NCI-H524 (cell line): ENCODE measurements around the gene AGAP3.

Experiments used
- DNase-seq, 2 experiments: peaks; one replicate each; lab custom pipeline; 2025; lab: John Stamatoyannopoulos, UW

AGAP3 gene

DNA sequence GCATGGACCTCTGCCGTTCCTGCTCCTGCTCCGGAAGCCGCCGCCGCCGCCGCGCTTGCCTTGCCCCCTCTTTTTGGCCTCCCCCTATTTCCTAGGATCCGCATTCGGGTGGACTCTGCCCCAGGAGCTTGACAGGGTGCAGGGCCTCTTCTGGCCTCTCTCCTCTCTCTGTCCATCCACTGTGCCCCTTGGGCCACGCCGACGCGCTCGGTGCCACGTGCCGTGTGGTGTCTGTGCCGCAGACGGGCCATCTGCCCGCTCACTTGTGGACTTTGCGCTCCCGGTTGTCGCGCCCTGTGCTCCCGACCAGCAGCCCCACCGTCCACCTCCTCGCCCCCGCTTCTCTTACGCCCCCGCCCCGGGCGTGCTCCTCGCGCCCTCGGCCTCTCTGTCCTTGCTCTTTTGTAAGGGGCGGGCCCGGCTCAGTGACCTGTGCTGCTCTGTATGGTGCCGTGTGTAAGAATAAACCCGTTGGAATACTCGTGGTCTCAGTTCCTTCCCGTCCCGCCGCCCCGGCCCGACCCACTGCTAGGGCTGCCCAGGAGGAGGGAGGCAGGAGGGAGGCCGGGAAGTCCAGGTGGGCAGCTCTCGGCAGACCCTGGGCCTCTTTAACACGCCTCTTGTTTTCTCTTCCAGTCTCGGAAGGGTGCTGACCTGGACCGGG is 37.0 kb downstream of the AGAP3 start:
- DNase-seq, result no peak

DNA sequence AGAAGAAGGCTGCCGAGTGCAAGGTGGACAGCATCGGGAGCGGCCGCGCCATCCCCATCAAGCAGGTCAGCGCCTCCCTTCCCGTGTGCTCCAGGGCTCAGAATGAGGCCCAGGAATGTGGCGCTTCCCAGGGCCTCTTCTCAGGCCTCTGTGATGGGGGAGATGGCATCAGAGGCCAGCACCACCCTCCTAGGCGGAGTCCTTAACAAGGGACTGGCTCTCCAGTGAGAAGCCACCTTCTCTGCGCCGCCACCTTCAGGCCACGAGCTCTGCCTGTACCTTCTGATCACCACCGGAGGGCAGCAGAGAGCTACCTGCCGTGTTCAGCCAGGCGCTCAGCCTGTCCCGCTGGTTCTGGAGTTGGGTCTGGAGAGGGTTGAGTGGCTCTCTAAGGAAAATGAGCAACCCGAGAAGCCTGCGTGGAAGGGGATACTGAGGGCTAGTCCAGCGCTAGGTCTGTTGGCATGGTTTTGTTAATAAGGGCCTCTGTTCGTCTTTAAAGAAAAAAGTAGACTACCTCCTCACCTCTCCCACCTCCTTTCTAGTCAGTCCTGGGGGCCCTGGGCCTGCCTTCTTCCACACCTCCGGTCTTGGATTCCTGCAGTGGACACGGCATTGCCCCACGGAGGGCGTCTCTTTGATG is 37.7 kb downstream of the AGAP3 start:
- peak; percentile 29 to 78 for DNase-seq

DNA sequence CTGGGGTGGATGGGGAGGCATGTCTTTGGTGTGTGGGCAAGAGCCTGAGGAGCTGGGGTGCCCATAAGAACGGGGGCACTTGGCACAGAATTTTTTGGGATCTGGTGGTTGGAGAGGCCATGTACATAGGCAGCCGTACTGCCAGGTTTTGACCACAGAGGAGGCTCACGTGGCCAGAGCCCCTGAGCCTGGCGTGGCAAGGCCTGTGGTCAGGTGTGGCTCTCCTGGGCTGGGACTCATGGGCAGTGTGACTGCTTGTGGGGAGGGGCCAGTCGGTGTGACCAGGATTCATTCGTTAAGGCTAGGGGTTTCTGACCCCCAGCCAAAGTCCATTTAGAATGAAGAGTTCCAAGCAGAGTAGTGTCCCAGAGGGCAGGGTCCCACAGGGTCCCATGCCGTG is 38.2 kb downstream of the AGAP3 start:
- no peak for DNase-seq

DNA sequence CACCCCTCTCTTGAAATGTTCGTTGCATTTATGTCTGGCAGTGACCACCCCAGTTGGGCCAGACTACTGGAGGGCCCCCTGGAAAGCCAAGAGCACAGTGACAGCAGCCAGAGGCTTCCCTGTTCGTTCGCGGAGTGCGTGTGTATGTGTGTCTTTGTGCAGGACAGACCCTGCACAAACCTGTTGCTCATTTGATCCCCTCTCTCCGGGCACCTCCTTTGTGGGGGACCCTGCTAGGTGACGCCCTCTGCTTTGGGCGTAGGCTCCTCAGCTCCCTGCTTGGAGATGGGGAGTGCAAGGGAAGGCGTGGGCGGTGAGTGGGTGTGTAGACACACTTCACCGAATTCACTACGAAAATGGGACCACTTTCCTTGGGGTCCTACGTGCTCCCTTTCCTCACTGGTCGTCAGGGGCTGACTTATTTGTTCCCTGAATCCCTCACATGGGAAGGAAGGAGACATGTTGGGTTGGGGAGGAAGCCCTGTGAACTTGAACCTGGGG is 38.7 kb downstream of the AGAP3 start:
- DNase-seq, result no peak

DNA sequence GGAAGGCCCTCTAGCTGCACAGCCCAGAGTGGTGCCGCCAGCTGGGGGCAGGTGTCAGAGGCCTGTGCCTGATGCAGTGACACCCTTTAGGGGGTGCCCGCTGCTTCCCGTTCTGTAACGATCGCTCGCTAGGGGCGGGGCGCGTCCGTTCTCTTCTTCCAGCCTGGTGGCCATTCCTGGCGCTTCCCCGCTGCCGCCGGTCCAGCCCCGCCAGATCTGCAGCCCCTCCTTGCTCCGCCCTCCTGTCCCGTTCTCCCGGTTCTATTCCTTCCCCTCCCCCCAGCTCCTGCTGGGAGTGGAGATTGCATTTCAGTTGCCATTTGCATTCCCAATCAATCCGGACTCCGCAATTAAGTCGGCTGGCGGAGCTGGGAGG is 39.2 kb downstream of the AGAP3 start:
- no peak for DNase-seq

DNA sequence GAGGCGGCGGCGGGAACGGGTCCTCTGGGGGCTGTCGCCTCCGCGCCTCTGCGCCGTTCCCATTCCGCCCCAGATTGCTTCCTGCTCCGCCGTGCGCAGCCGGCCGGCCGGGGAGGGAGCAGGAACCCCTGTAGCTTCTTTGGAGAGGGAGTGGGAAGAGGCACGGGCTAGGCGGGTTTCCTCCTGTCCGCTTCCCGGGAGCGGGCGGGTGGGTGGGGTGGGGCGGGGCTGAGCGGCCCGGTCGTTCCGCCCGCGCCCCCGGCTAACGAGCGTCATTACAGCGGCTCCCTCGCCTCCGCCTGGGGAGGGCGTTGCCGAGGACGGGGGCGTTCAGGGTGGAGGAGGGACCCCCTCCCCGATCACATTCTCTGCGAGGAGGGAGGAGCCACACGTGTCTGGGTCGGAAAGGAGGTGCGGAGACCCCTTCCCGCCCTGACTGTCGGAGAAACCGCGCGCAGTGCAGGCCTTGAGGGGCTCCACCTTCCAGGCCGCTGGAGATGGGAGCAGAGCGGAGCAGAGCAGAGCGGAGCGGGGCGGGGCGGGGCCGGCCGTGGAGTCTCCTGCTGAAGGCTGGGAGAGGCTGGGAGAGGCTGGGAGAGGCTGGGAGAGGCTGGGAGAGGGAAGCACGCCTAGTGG is 39.7 kb downstream of the AGAP3 start:
- DNase-seq, result no peak

DNA sequence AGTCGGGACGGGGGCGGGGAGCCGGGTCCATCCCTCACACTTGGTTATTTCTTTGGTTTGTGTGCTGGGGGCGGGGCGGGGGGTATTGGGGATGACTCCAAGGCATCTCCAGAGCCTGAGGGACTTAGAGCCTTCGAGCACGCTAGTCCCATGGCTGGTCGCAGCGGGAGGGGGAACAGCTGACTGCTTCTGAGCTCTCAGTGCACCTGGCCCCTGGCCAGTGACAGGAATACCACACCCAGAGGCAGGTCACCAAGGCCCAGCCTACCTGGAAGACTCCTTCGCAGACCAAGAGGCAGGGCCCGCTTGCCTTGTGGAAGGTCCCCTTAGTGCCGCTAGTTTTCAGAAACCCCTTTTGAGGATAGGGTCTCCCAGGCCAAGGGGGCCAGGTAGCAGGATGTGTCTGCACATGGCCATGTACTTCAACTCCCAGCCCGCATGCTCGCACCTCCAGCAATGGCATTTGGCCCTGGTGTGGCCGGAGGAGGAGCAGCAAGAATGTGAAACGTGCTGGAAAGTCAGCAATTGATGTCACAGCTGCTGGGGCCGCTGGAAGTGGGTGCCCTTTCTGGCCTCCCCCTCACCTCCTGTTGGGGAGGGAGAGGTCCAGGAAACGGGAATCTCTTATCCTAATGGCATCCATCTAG is 40.3 kb downstream of the AGAP3 start:
- DNase-seq, result no peak

DNA sequence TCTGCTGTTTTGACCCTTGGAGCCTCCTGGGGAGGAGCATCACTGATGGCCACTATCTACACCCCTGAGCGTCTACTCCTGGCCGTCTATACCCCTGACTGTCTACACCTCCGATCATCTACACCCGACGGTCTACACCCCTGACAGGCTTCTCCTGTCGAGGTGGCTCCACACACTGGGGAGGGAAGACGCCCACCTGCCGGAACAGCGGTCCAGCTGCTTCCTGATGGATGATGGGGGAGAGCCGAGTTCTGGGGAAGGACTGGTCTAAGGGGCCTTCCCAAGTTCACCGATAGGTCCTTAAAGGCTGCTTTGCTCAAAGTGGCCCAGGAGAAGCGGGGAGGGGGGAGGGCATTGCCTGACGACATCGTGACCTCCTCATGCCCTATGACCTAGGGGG is 41.9 kb downstream of the AGAP3 start:
- no peak for DNase-seq

DNA sequence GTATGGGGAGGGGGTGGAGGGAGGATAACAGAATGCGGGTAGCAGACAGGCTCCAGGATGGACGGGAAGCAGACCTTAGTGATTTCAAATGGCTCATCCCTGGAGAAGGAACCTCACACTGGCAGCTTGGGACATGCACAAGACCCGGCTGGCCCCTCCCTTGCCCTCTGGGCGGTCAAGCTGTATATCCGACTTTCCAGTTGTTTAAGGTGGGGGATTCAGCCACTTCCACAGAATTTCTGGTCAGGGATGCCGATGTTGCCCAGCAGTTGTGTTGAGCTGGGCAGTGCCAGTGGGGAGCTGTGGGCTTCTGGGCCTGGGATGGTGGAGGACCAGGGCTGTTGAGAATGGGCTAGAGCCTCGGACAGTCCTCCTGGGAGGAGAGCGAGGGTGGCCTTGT is 42.4 kb downstream of the AGAP3 start:
- DNase-seq, result no peak

DNA sequence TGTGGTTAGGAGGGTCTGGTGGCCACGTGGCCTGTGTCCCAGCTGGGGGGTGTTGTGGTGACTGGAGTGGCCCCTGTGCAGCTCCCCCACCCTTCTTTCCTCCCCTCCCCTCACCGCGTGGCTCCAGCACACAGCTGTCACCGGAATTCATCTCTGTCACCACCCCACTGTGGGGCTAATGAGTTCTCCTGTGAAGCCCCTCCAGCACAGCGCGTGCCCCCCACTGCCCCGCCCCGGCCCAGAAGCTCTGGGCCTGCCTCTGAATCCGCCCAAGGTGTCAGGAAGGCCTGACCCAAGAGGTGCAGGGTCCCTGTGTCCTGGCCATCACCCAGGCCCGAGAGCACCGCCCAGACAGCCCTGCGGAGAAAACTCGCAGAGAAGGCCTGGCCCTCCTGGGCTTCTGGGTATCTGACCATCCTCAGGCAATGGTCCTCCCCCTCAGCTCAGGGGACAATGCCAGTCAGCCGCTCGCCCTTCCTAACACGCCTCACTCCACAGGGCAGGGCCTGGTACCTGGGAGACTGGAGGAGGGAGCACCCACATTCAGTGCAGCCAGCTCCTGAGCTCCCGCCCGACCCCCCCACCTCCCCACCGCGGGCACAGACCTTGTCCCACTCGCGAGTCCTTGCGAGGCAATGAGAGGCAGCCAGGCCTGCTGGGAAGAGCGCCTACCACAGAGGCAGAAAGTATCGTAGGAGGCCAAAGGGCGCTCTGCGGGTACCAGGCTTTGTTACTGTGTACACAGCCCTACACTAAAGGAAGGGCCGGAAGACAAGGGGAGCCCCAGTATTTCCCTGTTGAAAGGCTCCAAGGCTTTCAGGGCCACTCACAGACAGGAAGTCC is 43.1 kb downstream of the AGAP3 start:
- no peak for DNase-seq

DNA sequence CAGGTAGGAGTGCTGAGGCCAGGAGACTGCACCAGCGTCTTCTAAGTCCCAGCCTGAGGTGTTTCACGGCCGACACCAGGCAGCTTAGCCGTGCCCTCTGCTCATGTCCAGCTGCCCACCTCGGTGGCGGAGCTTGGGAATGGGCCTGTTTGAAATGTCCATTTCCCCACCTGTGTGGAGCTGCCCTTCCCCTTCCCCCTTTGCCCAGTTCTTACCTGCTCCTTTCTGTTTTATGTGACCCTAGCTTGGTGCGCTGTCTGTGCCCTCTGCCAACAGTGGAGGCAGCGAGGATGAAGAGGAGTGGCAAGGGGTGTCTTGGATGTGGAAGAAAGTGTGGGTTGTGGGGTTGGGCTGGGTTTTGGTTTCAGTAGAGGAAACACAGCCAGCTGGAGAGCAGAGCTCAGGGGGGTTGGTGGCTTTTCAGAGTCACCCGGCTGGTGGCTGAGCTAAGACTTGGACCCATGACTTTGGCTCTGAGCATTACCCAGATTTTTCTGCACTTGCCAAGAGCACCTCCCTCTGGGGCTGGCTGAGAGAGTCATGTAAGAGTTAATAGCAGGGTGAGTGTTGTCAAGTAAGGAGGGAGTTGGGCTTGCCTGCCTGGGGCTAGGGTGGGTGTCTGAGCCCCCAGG is 43.8 kb downstream of the AGAP3 start:
- DNase-seq, result no peak

DNA sequence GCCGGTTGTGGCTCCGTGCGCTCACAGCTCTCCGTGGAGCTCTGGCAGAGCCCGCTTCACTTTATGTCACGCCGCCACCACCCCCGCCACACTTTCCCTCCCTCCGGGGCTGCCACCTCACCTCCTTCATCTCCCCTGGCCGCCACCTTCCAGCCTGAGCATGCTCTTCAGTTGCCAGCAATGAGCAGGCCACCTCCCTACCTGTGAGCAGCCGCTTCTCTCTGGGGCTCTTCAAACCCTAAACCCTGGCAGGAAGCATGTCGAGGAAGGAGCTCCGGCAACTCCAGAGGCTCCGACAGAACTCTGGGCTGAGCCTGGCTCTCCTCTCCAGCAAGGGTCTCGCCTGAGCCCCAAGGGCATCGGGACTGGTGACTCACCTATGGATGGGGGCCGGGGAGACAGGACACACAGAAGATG is 44.5 kb downstream of the AGAP3 start:
- no peak for DNase-seq

DNA sequence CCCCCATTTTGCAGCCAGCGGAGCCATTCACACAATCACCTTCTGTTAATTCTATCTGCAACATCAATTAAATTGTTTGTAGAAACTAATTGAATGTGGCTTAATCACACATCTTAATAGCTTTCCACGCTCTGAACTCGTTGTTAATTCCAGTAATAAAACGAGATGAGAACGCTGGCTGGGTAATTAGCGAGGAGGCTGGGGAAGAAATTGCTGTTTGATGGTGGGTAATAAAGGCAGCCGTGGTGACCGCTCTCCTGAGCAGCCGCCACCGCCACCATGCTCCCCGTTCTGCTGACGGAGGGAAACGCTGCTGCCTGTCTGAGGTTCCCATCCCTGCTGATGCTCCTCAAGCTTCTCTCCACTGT is 44.9 kb downstream of the AGAP3 start:
- no peak for DNase-seq

DNA sequence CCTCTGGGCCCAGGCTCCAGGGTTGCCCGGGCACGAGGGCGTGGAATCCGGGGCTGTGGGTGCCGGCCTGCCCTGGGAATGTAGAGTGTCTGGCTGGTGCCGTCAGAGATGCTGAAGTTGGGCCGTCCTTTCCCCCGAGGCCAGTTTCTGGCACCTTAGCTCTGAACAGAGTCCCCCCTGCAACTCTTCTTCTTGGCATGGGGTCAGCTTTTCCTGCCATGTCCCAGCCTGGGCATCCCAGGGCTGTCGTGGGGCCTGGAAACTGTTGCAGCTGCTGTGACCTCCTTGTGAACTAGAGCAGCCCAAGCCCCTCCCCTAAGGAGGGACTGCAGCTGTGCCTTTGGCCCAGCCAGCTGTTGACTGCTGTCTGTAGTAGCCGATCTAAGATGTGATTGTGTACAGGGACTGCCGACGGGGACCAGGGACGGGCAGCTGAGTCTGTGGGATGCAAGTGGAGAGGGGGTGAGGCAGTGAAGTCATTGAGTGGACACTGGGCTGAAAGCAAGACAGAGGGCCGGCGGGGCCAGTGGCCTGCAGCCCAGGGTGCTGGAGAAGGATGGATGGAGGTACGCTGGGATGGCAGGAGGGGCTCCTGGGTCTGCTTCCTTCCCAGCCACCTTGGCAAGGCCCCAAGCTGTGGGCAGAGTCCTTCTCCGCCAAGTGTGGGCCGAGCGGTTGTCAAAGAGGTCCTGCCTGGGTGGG is 45.5 kb downstream of the AGAP3 start:
- DNase-seq, result no peak

DNA sequence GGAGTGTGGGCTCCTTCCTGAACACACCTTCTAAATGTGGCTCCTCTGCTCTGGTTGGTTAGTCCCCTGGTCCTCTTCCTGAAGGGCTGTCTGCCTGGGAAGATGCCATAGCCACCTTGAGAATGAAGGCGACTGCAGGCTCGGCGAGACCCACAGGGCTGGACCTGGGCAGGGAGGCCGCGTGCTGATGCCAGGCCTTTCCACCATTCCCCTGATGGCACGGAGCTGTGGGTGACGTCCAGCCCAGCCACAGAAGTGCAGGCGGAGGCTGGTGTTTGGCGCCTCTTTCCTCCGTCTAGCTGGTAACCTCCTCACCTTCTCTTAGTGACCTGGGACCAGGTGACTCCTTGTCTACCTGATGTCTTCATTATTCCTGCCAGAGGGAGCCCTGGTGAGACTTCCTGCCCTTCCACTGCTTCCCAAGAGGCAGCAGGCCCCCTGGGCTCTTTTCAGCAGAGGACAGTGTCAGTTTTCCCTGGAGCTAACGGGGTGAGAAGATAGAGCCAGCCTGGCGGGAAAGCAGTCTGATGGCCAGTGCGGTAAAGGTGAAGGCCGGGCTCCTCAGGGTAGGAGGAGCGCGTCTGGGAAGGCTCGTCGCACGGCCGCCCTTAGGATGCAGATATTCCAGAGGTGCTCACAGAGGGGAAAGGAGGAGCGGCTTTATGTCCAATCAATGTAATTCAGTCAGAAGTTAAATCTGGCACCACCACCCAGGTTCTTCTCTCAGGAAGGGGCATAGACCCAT is 46.4 kb downstream of the AGAP3 start:
- no peak for DNase-seq

DNA sequence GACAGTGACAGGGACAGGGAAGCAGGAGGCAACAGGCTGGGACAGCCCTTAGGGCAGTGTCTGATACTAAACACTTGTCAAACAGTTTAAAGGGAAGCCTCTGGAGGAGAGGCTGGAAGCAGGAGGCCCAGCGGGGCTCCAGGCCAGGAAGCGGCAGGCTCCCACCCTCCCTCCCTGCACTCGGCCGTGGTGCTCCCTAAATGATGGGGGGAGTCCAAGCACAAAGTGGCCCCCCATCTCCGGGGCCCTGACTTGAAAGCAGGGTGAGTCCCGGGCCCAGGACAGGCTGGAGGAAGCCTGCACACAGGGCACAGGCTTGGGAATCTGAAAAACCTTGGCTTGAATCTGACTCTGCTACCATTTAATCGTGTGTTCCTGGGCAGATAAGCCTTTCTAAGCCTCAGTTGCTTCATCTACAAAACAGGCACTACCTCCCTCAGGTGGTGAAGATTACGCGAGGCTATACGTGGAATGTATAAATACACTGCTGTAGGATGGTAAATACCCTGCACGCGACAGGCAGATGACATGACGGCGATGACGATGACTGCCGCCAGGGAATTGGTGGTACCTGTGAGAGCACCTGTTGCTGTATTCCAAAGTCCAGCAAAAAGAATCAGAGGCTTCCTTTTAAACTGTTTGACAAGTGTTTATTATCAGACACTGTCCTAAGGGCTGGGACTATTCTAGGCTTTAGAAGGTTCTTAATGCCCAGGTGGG is 47.2 kb downstream of the AGAP3 start:
- no peak for DNase-seq

DNA sequence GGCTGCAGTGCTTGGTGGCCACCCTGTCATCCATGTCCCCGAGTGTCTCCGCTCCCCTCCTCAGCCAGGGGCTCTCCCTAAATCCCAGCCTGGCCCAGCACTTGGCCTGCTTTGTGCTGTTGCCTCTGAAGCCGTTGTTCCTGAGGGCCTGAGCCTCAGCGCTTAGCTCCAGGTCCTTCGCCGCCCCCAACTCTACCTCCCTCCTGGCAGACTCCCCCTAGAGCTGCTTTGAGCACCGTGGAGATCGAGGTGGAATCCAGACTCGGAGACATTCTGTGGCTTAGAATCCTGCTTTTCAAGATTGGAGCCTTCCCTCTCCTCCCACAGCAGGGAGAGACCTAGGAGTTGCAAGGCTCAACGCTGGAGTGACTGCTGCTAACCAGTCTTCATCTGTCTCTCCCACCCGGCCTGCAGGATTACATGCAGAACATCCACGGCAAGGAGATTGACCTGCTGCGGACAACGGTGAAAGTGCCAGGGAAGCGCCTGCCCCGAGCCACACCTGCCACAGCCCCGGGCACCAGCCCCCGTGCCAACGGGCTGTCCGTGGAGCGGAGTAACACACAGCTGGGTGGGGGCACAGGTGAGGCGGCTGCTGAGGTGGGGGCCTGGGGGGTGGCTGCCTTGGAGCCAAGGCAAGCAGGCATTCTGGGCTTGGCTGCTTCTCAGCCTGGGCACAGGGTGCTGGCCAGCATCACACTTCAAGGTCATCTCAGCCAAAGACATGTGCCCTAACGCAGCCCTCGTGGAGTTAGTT is 47.9 kb downstream of the AGAP3 start:
- DNase-seq, result no peak

DNA sequence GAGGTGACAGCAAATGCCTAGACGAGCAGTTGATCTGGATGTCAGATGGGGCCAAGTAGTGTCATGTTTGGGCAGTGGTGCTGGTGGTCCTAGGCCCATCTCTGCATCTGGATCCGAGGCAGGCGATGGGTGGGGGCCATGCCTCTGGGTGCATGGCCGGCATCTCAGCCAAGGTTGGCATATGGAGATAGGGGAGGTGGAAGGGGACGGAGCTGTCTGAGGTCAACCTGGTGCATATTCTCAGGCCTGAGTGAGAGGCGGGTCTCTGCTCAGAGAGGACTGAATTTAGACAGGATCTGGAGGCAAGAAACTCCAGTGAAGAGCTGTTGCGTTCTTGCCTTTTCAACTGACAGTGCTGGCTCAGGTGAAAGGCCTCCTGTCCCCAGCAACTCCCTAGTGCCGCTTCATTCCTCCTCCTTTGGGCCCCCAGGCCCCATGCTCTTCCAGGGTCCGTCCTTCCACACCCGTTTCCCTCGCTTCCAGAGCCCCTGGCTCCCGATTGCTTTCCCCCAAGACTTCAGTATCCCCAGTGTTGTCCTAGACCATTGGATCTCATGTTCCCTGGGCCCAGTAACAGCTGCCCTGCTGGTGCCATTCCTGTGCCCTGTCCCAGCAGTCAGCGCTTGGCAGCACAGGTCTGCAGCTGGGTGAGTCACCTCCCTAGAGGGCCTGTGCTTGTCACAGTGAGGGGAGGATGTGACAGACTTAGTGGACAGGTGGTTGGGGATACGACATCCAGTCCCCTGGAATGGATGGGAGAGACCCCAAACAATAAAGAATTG is 48.7 kb downstream of the AGAP3 start:
- no peak for DNase-seq
